Gastroesophageal sphincter (tissue), 3 donors: ENCODE data around the gene VPS8.

Source experiments
- CTCF ChIP-seq, 4 experiments: fragments of 200-600 bp in 2 of 4; fragments of 450-650 bp in 2 of 4; sonication (generic) in 1 of 4; IDR thresholded peaks; one replicate each; pipeline ENCODE4 v1.5.1; 2017 to 2019; ENCODE audit warnings: antibody characterized with exemption in 4 of 4, mild to moderate bottlenecking in 2 of 4, moderate library complexity in 2 of 4
- EP300 ChIP-seq: sonication (generic); formaldehyde crosslinking; IDR thresholded peaks from one replicate; pipeline ENCODE4 v1.6.1; 2017; ENCODE audit warnings: antibody characterized with exemption, mild to moderate bottlenecking
- POLR2A ChIP-seq, 2 donors: fragments of 450-650 bp; IDR thresholded peaks; one replicate each; pipeline ENCODE4 v1.6.1; 2017; ENCODE audit warnings: antibody characterized with exemption in 2 of 2, mild to moderate bottlenecking in 2 of 2, moderate library complexity in 1 of 2
- POLR2AphosphoS5 ChIP-seq: sonication (generic); formaldehyde crosslinking; IDR thresholded peaks from one replicate; pipeline ENCODE4 v1.6.1; 2017; ENCODE audit warnings: antibody characterized with exemption

- TF ChIP-seq POLR2A (IDR thresholded peaks at IDR 0.05), result no peak
- TF ChIP-seq CTCF (IDR thresholded peaks at IDR 0.05), result no peak
- TF ChIP-seq POLR2AphosphoS5, result no peak
- TF ChIP-seq EP300, result no peak
Measured at GRCh38 chr3:184784731-184785500, 27.1 kb upstream of the VPS8 start.
